ENCODE data around the gene PLEKHA8.

DNA sequence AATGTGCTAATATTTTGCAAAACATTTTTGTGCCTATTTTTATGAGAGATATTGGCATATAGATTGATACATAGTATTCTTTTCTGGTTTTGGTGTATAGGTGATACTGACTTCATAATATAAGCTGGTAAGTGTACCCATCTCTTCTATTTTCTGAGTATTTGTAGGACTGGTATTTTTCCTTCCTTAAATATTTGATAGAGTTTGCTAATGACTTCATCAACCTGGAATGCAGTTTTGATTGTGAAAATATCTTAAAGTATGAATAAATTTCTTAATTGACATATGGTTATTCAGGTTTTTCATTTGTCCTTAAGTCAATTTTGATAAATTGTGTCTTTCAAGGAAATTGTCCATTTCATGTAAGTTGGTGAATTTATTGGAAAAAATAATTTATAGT, 32.6 kb upstream of the PLEKHA8 start:
- TF ChIP-seq POLR2A (IDR thresholded peaks at IDR 0.05), result no peak
- TF ChIP-seq, protein P1, sequence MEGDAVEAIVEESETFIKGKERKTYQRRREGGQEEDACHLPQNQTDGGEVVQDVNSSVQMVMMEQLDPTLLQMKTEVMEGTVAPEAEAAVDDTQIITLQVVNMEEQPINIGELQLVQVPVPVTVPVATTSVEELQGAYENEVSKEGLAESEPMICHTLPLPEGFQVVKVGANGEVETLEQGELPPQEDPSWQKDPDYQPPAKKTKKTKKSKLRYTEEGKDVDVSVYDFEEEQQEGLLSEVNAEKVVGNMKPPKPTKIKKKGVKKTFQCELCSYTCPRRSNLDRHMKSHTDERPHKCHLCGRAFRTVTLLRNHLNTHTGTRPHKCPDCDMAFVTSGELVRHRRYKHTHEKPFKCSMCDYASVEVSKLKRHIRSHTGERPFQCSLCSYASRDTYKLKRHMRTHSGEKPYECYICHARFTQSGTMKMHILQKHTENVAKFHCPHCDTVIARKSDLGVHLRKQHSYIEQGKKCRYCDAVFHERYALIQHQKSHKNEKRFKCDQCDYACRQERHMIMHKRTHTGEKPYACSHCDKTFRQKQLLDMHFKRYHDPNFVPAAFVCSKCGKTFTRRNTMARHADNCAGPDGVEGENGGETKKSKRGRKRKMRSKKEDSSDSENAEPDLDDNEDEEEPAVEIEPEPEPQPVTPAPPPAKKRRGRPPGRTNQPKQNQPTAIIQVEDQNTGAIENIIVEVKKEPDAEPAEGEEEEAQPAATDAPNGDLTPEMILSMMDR (IDR thresholded peaks at IDR 0.05), result no peak

Measured in tibial nerve (tissue), 3 donors.